HepG2 (cell line): ENCODE measurements around the gene TNS4. TPM values are rescaled to one million over a fixed set of nuclear protein-coding genes. Genes with fewer than 3 reads are reported as not detected.
A peak's percentile ranks its signal among the peaks of the same experiment; 100 is the strongest.

Experiments
- ATAC-seq: fragments of 200-7000 bp; cut with Tn5 transposase; 3 replicates; pipeline ENCODE4 v1.9.1; 2020; ENCODE audit warnings: mild to moderate bottlenecking, moderate library complexity
- BruUV-seq: library from RNA; stranded (reverse); fragments of 400-500 nt; replicated peaks from 2 replicates; lab custom pipeline; 2021; lab: Mats Ljungman, UMichigan
- CTCF ChIA-PET: fragments of 300-600 bp; formaldehyde crosslinking; extraction: SDS; loops from one replicate; lab custom pipeline; 2021; ENCODE audit warnings: low total read pairs, inconsistent platforms, low intra/inter-chr PET ratio; lab: Yijun Ruan, JAX
- POLR2A ChIA-PET: fragments of 350-600 bp; sonication (Branson Sonifier 250); formaldehyde crosslinking; loops from one replicate; lab custom pipeline; 2020; ENCODE audit warnings: antibody characterized with exemption, inconsistent platforms; lab: Yijun Ruan, JAX
- DNase-seq: peaks from one replicate; pipeline ENCODE4 v3.0.0-alpha.2; 2015; ENCODE audit warnings: low spot score
- FAIRE-seq: peaks from 3 replicates; lab custom pipeline; 2011; peaks lifted over from hg19 to GRCh38; lab: Jason Lieb, UNC
- H2AFZ ChIP-seq: one replicate; pipeline ENCODE4 v1.6.1; 2011; ENCODE audit warnings: low read length, inconsistent platforms
- H3K27ac ChIP-seq: fragments of 300-600 bp; 3 replicates; pipeline ENCODE4 v1.8.0; 2011; ENCODE audit warnings: mixed run types, mild to moderate bottlenecking, mixed read lengths, low read length, inconsistent platforms; ENCODE audit not compliant: insufficient read depth; ENCODE audit errors: extremely low read length
- H3K27me3 ChIP-seq, 2 experiments: fragments of 200-600 bp in 1 of 2; 2 replicates in 1 of 2; 3 replicates in 1 of 2; pipeline versions ENCODE4 v1.6.0 to v1.8.0; 2011; ENCODE audit warnings: low read length in 2 of 2, mild to moderate bottlenecking in 2 of 2, moderate library complexity in 2 of 2, inconsistent platforms in 1 of 2; ENCODE audit not compliant: insufficient read depth in 2 of 2, control insufficient read depth in 1 of 2
- H3K36me3 ChIP-seq, 2 experiments: fragments of 200-600 bp in 1 of 2; replicated peaks in 1 of 2; 2 replicates in 1 of 2; 3 replicates in 1 of 2; pipeline versions ENCODE4 v1.5.1 to v1.8.0; 2011; ENCODE audit warnings: low read length in 2 of 2, inconsistent platforms in 1 of 2; ENCODE audit not compliant: insufficient read depth in 2 of 2, control insufficient read depth in 1 of 2
- H3K4me1 ChIP-seq: 2 replicates; pipeline ENCODE4 v1.5.1; 2012; ENCODE audit warnings: low read length, inconsistent platforms; ENCODE audit not compliant: insufficient read depth
- H3K4me2 ChIP-seq: 2 replicates; pipeline ENCODE4 v1.6.0; 2011; ENCODE audit warnings: low read depth, low read length, inconsistent platforms
- H3K4me3 ChIP-seq, 3 experiments: fragments of 200-600 bp in 1 of 3; sonication (generic), shearing (Covaris generic) in 1 of 3; replicated peaks in 1 of 3; 2 replicates each; pipeline ENCODE4 v1.5.1; 2011 to 2016; ENCODE audit warnings: low read length in 3 of 3, inconsistent platforms in 2 of 3, low read depth in 2 of 3, mild to moderate bottlenecking in 2 of 3, control low read depth in 1 of 3, mixed read lengths in 1 of 3; ENCODE audit not compliant: insufficient read depth in 1 of 3
- H3K79me2 ChIP-seq: one replicate; pipeline ENCODE4 v1.6.1; 2011; ENCODE audit warnings: low read length, inconsistent platforms; ENCODE audit not compliant: insufficient read depth
- H3K9ac ChIP-seq: 2 replicates; pipeline ENCODE4 v1.6.0; 2011; ENCODE audit warnings: mild to moderate bottlenecking, low read depth, low read length, inconsistent platforms; ENCODE audit not compliant: insufficient read depth
- H3K9me3 ChIP-seq: 2 replicates; pipeline ENCODE4 v1.5.1; 2012; ENCODE audit warnings: mild to moderate bottlenecking, low read length
- H4K20me1 ChIP-seq: 2 replicates; pipeline ENCODE4 v1.6.0; 2011; ENCODE audit warnings: inconsistent platforms, mild to moderate bottlenecking, low read length, moderate library complexity; ENCODE audit not compliant: insufficient read depth
- MAFK ChIP-seq, 2 experiments: IDR thresholded peaks in 1 of 2; conservative IDR thresholded peaks in 1 of 2; 2 replicates each; pipeline ENCODE4 v1.6.1; 2011; ENCODE audit warnings: improper control_type of control experiment in 2 of 2, low read length in 2 of 2
- SOX6 ChIP-seq, 2 experiments: fragments of 450-650 bp in 1 of 2; sonication (generic) in 1 of 2; formaldehyde crosslinking in 1 of 2; IDR thresholded peaks; 2 replicates each; pipeline versions ENCODE4 v1.4.0 to v1.6.1; 2017 to 2020; ENCODE audit warnings: antibody characterized with exemption in 1 of 2, mild to moderate bottlenecking in 1 of 2, missing genetic modification reagents in 1 of 2
- ZNF296 ChIP-seq: sonication (generic); formaldehyde crosslinking; conservative IDR thresholded peaks from 2 replicates; pipeline ENCODE4 v1.5.0; 2020; ENCODE audit warnings: mild to moderate bottlenecking, missing genetic modification reagents
- ZNF687 ChIP-seq: sonication (generic); formaldehyde crosslinking; IDR thresholded peaks from 2 replicates; pipeline ENCODE4 v1.5.1; 2020; ENCODE audit warnings: mild to moderate bottlenecking, missing genetic modification reagents, moderate library complexity
- ZNF770 ChIP-seq: sonication (generic); formaldehyde crosslinking; IDR thresholded peaks from 2 replicates; pipeline ENCODE4 v1.5.0; 2020; ENCODE audit warnings: mild to moderate bottlenecking, missing genetic modification reagents
- WGBS: methylation state at CpG from one replicate; pipeline ENCODE4 v1.1.6; 2017; ENCODE audit warnings: low lambda C conversion rate; 5-methylcytosine and 5-hydroxymethylcytosine counted together
- in situ Hi-C: cut with HindIII; loops from 2 replicates; pipeline ENCODE4 v1.10.0; 2017; ENCODE audit warnings: low pct_unique_long_range_greater_than_20kb; ENCODE audit not compliant: extremely low pct_ligation_motif_present
- intact Hi-C: fragments of 100-400 bp; cut with micrococcal nuclease; formaldehyde crosslinking; loops from one replicate; pipeline ENCODE4 v1.10.0; 2022; ENCODE audit not compliant: unreplicated experiment
- polyA plus RNA-seq, 8 experiments: library from polyadenylated mRNA; depleted of rRNA in 3 of 8; stranded (reverse) in 7 of 8; unstranded in 1 of 8; fragments of >200 nt; fragmentation: Illumina TruSeq in 4 of 8; extraction: Trizol in 4 of 8; gene quantifications; 2 replicates each; pipeline versions ENCODE4 v1.2.1 to v1.2.3, GENCODE V29; 2011 to 2016; ENCODE audit warnings: low read depth in 4 of 8, missing spikeins in 1 of 8, mixed read lengths in 1 of 8; ENCODE audit not compliant: insufficient read depth in 1 of 8
- total RNA-seq, 5 experiments: library from RNA; depleted of rRNA; stranded (reverse); fragments of >200 nt; fragmentation: Illumina TruSeq; extraction: Trizol; gene quantifications; 2 replicates each; pipeline ENCODE4 v1.2.3, GENCODE V29; 2016; ENCODE audit warnings: low read depth in 1 of 5

TNS4 gene
- total and polyA plus RNA-seq, 2 of the 13 experiments (the other 11 are each of a cell fraction or from before 2014, with no cell fraction given) = 0.58 to 2.1 TPM

- TF ChIP-seq MAFK (conservative IDR thresholded peaks at IDR 0.05 in 1 of 2, IDR thresholded peaks at IDR 0.05 in 1 of 2; ENCODE audit: low read length in 2 of 2) = no peak
Observed at GRCh38 chr17:40538936-40539705, 37.7 kb upstream of the TNS4 start (continued).

- no peak overlapping the region for H3K9ac ChIP-seq
- WGBS = 94% methylated on average over 15 of the region's 15 CpGs
- no peak overlapping the region for H3K4me2 ChIP-seq
- H3K36me3 ChIP-seq = no peaks in the 10 kb centered on the region
- intact Hi-C loops = no loop called here
- H4K20me1 ChIP-seq = no peaks in the 10 kb centered on the region
- no peak overlapping the region for H3K4me3 ChIP-seq
- BruUV-seq = no TSS peak
- FAIRE-seq (no peak), DNase-seq (no peak), ATAC-seq (no peak)
- no peaks in the 10 kb centered on the region for H3K27me3 ChIP-seq
- H3K79me2 ChIP-seq = no peaks in the 10 kb centered on the region
- in situ Hi-C loops = no loop called here
- no peak overlapping the region for H2AFZ ChIP-seq
- POLR2A ChIA-PET = interaction anchor here (0.6 to 11.0 kb wide), 4 partner anchors 10 to 250 kb away, joined by 3 to 116 read pairs (median 55); no protein-coding TSS in a partner anchor
- TF ChIP-seq SOX6 (IDR thresholded peaks at IDR 0.05) (no peak), SOX6 (CRISPR knock-in tag; IDR thresholded peaks at IDR 0.05) (no peak), ZNF296 (CRISPR knock-in tag) (0 out of 2 replicates have a peak, but pooled peaks have one; percentile 45), ZNF770 (0 out of 2 replicates have a peak, but pooled peaks have one; percentile 42), ZNF687 (CRISPR knock-in tag) (peak; percentile 43), MAFK (conservative IDR thresholded peaks at IDR 0.05 in 1 of 2, IDR thresholded peaks at IDR 0.05 in 1 of 2; ENCODE audit: low read length in 2 of 2) (no peak)
- H3K4me1 ChIP-seq = peaks cover 88% of the 10 kb centered on the region
- no peak overlapping the region for H3K27ac ChIP-seq
- CTCF ChIA-PET = no interaction called here
- H3K9me3 ChIP-seq = no peaks in the 10 kb centered on the region
Observed at GRCh38 chr17:40538019-40538935, 36.9 kb upstream of the TNS4 start.
